Right ventricle myocardium superior (tissue), 1 donor: ENCODE results near the gene INTS15. TPM values are rescaled to one million over a fixed set of nuclear protein-coding genes. Genes with fewer than 3 reads are reported as not detected.
"Not testable (repeated sequence)": the region's sequence is repeated elsewhere in the genome, so short reads cannot be mapped to it uniquely, and the experiment has no call there.

Experiments
- ATAC-seq: fragments of 200-7000 bp; cut with Tn5 transposase; one replicate; pipeline ENCODE4 v1.9.1; 2020; ENCODE audit warnings: mild to moderate bottlenecking; ENCODE audit not compliant: poor library complexity
- DNase-seq: peaks from one replicate; pipeline ENCODE4 v3.0.0-alpha.2; 2020
- intact Hi-C: fragments of 100-400 bp; cut with DNase I; formaldehyde crosslinking; loops from one replicate; pipeline ENCODE4 v1.11.2; 2022
- total RNA-seq: library from RNA; stranded (reverse); fragmentation: NEBNext Ultra II Directional; extraction: Animal tissue kit (Norgen Biotek cat#: 25700); gene quantifications from one replicate; pipeline ENCODE4 v1.2.1, GENCODE V29; 2021
- donor health status: DM: no; HTN: yes; CAD: no; lungs with severe emphysema.

INTS15 gene
- total RNA-seq, 1 donor from 2014 or later, result 15.6 TPM

DNA sequence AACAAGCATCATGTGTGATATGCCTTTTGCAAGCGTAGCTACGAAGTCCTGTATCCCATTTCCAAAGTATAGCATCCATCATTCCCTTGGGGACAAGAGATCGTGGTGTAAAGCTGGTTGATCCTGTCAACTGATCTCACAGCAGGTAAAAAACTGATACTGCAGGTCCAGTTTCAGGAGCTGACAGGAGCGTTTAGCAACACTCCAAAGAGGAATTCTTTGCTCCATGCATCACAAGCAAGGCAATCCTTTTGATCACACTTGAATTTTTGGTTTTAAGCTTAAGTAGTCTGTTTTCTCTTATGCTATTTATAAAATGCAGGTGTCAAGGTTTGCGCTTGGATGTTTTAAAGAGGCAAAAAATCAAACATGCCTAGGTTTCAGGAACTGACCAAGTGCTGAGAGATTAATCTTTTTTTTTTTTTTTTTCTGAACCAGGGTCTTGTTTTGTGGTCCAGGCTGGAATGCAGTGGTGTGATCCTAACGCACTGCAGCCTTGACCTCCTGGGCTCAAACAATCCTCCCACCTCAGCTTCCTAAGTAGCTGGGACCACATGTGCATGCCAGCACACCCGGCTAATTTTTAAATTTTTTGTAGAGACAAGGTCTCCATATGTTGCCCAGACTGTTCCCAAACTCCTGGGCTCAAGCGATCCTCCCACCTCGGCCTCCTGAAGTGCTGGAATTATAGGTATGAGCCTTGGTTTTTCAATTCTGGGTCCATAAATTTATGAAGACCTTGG, 14.4 kb upstream of the INTS15 start:
- intact Hi-C loops, result no loop called here
- ATAC-seq (no peak), DNase-seq (no peak)

DNA sequence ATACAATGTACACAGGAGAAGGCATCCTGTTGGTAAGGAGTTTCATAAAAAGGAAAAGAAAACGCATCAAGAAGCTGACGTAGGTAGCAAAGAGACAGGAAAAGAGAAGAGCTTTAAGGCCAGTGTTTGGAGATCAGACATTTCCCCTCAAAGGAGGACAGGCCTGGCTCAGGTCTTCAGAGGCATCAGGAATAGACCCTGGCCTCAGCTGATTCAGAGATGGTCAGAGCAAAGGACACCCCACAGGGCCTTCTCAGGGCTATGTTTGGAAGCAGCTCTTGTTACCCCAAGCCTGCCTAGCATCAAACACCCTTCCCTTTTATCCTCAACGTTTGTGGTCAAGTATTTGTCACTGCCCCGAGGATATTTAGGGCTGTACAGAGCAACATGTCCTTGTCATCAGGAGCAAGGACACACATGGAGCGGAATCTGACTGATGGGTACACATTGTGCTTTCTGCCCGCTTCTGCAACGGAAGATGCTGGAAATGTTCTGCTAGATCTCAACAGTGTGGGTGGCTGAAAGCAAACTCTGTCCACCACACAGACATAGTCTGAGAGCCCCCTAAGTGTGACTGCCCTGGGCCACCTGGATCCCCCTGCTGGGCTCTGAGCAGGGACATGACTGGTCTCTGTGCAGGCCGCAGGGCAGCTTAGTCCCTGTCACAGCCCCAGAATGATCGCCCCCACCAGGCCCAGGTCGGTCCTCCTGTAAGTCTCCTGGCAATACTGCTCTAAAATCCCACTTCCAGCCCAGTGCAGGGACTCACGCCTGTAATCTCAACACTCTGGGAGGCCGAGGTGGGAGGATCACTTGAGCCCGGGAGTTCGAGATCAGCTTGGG, 13.6 kb upstream of the INTS15 start:
- intact Hi-C loops, result no loop called here
- DNase-seq (no peak), ATAC-seq (no peak)

DNA sequence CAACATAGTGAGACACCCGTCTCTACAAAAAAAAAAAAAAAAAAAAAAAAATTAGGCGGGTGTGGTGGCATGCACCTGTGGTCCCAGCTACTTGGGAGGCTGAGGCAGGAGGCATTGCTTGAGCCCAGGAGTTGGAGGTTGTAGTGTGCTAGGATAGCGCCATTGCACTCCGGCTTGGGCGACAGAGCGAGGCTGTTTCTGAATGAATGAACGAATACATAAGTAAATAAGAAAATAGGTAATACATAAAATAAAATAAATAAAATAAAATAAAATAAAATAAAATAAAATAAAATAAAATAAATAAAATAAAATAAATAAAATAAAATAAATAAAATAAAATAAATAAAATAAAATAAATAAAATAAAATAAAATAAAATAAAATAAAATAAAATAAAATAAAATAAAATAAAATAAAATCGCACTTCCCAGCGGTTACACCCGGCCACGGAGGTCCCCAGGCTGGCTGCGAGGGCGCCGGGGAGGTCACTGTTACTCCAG, 12.9 kb upstream of the INTS15 start:
- DNase-seq, ATAC-seq, intact Hi-C loops: not testable (repeated sequence)

DNA sequence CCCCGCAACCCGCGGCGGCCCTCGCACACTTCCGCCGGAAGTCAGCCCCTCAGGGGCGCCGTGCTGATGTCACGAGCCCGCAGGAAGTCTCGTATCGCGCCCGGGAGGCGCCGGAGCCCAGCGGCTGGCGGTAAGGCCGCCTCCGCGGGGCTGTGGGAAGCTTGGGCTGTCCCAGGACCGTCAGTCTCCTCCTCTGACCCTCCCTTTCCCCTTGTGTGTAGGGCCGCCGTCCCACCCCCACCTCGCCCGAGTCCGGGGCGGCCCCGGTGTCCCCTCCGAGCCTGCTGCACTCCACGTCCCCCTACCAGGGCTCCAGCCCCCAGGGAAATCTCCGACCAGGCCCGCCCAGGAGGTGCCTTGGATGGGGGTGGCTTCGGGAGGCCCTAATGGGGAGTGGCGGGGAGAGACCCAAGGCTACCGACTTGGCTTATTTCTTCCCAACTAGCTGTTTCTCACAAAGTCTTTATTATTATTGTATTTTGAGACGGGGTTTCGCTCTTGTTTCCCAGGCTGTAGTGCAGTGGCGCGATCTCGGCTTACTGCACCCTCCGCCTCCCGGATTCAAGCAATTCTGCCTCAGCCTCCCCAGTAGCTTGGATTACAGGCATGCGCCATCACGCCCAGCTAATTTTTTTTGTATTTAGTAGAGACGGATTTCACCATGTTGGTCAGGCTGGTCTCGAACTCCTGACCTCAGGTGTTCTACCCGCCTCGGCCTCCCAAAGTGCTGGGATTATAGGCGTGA, 12.3 kb upstream of the INTS15 start, which contains the start of gene ZDHHC4:
Gene ZDHHC4, plus strand, starts transcription at position 86 of the 745 bp plus-strand sequence. CDS start 3,108 bp downstream, outside the sequence.
- DNase-seq (peak; percentile 95), ATAC-seq (peak; percentile 99)
- intact Hi-C loops, result no loop called here

DNA sequence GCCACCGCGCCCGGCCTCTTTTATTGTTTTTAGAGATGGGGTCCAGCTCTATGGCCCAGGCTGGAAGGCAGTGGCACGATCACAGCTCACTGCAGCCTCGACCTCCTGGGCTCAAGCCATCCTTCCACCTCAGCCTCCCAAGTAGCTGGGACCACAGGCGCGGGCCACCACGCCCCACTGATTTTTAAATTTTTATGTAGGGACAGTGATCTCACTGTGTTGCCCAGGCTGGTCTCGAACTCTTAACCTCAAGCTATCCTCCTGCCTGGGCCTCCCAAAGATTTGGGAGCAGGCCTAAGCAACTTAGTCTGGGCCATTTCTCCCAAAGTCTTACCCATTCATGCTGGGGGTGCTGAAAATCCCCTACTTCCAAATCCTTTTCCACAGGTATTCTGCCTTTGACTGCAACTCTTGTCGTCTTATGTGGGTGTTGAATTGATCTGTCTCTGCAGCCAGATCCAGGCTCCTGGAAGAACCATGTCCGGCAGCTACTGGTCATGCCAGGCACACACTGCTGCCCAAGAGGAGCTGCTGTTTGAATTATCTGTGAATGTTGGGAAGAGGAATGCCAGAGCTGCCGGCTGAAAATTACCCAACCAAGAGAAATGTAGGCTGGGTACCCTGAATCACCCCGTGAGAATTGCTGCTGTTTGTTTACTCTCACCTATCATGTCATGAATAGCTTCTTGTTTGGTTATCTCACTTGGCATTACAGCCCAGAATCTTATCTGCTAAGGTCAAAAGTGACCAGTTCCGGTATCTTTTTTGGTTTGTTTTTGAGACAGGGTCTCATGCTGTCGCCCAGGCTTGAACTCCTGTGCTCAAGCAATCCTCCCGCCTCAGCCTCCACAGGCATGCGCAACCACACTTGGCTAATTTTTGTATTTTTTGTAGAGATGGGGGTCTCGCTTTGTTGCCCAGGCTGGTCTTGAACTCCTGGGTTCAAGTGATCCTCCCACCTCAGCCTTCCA, 11.4 kb upstream of the INTS15 start:
- ATAC-seq (no peak), DNase-seq (no peak)
- intact Hi-C loops, result no loop called here

DNA sequence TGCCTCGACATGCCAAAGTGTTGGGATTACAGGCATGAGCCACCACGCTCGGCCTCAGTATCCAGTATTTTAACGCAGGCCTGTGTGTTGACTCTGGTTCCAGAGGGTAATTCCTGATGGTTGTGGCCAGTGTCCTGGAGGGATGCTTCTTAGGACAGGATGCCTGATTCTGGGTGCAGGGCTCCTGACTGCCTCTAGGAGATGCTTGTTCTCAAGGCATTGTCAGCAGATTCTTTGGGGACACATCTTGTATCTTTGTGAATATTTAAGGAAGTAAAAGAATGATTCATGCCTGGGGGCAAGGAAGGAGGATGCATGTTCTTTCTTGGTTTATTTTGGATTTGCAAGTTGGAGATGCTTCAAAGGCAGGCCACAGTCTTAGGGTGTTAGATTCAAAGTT, 10.4 kb upstream of the INTS15 start:
- ATAC-seq (no peak), DNase-seq (no peak)
- intact Hi-C loops, result no loop called here

DNA sequence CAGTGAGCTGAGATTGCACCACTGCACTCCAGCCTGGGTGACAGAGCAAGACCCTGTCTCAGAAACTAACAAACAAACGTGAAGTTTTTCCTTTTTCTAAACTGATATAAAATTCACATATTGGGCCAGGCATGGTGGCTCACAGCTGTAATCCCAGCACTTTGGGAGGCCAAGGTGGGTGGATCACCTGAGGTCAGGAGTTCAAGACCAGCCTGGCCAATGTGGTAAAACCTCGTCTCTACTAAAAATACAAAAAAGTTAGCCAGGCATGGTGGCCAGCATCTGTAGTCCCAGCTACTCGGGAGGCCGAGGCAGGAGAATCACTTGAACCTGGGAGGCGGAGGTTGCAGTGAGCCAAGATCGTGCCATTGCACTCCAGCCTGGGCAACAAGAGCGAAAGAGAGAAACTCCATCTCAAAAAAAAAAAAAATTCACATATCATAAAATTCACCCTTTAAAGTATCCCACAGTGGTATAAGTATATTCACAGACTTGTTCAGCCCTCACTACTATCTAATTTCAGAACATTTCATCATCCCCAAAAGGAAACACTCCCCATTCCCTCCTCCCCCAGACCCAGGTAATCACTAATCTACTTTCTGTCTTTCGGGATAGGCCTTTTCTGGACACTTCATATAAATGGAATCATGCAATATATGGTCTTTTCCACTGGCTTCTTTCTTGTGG, 3.9 kb upstream of the INTS15 start:
- ATAC-seq, DNase-seq, intact Hi-C loops: not testable (repeated sequence)

DNA sequence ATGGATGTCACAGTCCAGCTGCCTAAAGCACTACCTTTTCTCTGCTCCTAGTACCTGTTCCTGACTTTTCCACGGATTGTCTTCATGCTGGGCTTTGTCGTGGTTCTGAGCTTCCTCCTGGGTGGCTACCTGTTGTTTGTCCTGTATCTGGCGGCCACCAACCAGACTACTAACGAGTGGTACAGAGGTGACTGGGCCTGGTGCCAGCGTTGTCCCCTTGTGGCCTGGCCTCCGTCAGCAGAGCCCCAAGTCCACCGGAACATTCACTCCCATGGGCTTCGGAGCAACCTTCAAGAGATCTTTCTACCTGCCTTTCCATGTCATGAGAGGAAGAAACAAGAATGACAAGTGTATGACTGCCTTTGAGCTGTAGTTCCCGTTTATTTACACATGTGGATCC, 1.3 kb upstream of the INTS15 start:
- DNase-seq, result no peak
- intact Hi-C loops, result no loop called here
- ATAC-seq, result no peak

DNA sequence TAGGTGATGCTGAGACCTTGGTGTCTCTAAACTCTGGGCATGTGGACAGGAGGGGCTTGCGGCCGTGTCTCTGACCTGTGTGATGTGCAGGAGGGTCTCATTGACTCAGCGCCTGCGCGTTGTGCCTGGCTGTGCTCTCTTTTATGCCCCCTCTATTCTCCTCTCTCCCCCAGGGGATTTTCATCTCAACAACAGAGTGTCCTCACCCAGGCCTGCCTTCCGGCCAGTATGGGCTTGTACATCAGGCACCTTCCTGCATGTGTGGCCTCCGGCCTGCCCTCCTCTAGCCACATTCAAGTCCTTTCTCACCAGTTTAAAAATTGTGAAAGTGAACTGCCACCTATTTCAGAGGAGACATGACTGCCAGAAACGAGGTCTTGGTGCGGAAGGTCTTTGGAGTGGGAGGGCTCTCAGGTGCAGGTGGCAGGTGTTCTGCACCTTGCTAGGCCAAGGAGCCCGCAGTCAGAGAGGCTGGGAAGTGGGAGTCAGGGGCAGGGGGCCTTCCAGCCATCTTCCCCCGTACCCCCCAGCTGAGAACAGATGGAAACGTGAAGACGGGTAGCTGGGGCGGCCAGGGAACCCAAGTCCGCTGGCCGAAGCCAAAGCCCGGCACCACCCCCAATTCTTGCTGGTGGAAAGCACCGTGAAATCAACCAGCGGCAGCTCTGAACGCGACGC, 531 bp upstream of the INTS15 start:
- intact Hi-C loops, result no loop called here
- ATAC-seq, result no peak
- DNase-seq, result no peak

DNA sequence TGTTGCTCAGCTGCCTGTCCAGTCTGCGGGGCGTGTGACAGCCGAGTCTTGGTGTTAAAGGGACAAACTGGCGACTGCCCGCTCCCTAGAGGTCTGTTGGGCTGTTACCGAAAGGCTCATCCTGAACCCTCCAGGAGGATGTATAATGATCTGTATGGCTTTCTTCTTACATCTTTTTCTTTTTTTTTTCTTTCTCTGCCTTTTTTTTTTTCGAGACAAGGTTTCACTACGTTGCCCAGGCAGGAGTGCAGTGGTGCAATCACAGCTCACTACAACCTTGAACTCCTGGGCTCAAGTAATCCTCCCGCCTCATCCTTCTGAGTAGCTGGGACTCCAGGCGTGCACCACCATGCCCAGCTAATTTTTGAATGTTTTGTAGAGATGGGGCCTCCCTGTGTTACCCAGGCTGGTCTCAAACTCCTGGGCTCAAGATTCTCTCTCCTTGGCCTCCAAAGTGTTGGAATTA, 857 bp downstream of the INTS15 start:
- ATAC-seq (peak; percentile 11), DNase-seq (no peak)
- intact Hi-C loops, result no loop called here

DNA sequence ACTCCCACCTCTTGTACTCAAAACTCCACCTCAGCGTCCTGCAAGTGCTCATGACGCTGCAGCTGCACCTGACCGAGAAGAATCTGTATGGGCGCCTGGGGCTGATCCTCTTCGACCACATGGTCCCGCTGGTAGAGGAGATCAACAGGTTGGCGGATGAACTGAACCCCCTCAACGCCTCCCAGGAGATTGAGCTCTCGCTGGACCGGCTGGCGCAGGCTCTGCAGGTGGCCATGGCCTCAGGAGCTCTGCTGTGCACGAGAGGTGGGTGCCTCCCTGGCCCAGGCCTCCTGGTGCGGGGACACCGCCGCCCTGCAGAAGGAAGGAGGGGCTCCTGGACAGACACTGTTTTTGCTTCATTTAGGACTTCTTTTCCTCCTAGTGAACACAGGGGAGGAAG, 10.3 kb downstream of the INTS15 start:
- DNase-seq (no peak), ATAC-seq (no peak)
- intact Hi-C loops, result no loop called here

DNA sequence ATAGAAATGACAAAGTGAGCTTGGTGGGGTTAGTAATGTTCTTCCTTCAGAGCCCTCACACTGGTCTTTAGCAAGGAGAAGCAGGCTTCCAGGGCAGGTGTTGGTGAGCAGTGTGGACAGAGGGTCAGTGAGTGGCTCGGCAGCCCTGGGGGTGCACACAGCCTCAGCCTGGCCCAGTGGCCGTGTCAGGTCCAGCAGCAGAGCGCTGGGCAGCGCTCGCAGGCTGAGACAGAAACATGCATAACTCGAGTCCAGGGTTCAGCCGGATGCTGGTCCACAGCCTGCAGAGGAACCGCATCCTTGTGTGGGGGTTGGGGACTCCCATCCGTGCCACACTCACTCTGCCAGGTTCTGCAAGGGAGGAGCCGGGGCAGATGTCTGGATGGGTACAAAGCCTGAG, 14.6 kb downstream of the INTS15 start:
- ATAC-seq, result no peak
- no peak for DNase-seq
- intact Hi-C loops, result no loop called here

DNA sequence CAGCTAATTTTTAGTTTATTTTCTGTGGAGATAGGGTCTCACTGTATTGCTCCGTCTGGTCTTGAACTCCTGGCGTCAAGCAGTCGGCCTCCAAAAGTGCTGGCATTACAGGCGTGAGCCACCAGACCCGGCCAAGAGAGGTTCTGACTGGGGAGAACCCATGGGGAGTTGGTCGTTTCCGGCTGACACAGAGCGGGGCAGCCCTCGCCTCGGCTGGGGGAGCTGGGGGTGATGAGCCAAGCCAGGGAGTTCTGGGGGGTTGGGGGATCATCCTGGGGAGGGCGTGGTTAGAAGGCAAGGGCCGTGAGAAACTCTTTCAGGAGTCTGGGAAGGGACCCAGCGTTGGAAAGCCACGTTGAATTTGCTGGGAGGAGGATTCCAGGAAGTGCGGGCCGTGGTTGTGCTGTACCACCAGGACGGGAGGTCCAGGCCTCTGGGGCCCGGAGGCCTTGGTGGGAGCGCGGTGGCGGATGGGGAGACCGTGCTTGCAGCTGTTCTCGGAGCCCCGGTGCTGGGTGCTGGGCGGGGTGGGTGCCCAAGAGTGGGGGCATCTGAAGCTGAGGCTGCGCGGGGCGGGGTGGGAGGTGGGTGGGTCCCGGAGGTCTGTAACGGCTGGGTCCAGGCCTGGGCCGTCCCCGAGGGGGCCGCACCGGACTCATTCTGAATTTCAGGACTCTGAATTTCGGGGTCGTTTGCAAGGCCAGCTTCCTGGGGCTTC, 17.2 kb downstream of the INTS15 start:
- ATAC-seq (no peak), DNase-seq (no peak)
- intact Hi-C loops, result no loop called here

DNA sequence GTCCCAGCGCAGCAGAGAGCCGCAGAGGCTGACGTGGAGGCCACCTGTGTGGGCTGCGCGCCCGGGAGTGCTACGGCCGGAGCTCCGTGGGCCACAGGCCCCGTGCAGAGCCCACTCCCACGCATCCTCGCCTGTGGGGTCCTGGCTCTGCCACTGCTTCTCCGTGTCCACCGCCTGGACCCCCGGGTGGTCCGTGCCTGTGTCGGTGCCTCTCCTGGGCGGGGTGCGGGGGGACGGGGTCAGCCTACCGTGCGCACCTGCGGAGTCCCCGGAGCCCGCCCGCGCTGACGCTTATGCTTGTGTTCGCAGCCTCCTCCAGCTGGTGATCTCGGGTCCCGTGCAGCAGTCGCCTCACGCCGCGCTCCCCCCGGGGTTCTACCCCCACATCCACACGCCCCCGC, 17.8 kb downstream of the INTS15 start:
- DNase-seq (no peak), ATAC-seq (no peak)
- intact Hi-C loops, result no loop called here

DNA sequence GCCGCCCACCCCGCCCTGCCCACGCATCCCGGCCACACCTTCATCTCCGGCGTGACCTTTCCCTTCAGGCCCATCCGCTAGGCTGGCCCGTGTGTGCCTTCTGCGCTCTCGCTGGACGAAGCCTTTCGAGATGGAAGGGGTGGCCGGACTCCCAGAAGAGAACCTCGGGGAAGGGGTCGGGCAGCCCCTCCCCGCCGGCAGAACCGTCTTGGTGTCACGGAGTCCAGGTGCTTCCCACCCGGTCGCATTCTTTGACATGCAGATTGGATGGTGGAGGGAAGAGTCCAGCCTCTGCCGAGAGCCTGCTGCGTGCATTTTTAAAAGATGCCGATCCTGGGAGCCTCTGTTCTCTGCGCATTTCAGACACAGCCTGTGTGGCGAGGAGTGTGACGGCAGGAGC, 18.3 kb downstream of the INTS15 start:
- ATAC-seq, result no peak
- intact Hi-C loops, result no loop called here
- DNase-seq, result no peak

DNA sequence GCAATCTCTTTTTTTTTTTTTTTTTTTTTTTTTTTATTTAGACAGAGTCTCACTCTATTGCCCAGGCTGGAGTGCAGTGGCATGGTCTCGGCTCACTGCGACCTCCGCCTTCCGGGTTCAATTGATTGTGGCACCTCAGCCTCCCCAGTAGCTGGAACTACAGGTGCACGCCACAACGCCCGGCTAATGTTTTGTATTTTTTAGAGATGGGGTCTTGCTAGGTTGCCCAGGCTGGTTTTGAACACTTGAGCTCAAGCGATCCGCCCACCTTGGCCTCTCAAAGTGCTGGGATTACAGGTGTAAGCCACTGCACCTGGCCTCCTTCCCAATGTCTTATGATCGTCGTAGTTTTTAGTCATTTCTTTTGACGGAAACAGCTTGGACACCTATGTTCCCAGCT, 19.0 kb downstream of the INTS15 start:
- DNase-seq (no peak), ATAC-seq (no peak)
- intact Hi-C loops, result no loop called here
